CD4-positive, alpha-beta T cell treated with Interleukin-12 subunit alpha and Interleukin-12 subunit beta, for 1 hour (primary cell): ENCODE results near the gene VN1R4.
"Not testable (repeated sequence)": the region's sequence is repeated elsewhere in the genome, so short reads cannot be mapped to it uniquely, and the experiment has no call there.

Source experiments
- DNase-seq: peaks from one replicate; pipeline ENCODE4 v3.0.0-alpha.2; 2020

Gene VN1R4, protein sequence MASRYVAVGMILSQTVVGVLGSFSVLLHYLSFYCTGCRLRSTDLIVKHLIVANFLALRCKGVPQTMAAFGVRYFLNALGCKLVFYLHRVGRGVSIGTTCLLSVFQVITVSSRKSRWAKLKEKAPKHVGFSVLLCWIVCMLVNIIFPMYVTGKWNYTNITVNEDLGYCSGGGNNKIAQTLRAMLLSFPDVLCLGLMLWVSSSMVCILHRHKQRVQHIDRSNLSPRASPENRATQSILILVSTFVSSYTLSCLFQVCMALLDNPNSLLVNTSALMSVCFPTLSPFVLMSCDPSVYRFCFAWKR

DNA sequence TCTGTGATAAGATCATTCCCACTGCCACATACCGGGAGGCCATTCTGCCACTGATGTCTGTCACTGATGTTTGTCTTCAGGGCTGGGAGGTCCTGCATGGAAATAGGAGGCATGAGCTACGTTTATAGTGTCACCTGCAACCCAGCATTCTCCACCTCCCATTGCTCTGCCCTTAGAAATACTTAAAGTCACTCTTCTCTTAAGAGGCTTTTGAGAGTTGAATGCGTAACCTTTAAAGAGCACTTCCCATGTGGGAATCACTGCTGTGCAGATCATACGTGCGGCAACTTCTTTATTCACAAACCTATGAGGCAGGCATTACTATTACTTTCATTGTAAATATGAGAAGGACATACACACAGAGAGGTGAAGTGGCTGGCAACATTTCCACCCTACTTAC lies at the start of gene VN1R4:
Gene VN1R4, minus strand, starts transcription at position 101 of the 400 bp plus-strand sequence. Its CDS starts 58 bp downstream, at position 43.
- DNase-seq = not testable (repeated sequence)

DNA sequence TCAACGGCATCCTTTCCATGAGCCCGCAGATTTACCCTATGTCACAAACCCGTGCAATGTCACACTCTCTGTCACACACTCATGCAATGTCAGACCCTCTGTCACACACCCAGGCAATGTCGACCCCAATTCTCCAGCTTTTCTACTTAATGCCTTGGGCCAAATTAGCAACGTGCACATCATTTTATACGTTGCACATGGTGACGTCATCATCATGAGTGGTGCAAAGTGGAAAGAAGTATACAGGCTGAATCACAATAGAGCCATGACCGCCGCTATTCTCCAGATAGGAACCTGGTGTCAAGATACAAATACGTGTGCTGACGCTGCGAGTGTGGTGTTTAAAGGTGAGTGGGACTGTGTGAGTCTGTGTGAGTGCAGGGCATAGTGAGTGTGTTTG lies 44.4 kb upstream of the VN1R4 start:
- no peak for DNase-seq

DNA sequence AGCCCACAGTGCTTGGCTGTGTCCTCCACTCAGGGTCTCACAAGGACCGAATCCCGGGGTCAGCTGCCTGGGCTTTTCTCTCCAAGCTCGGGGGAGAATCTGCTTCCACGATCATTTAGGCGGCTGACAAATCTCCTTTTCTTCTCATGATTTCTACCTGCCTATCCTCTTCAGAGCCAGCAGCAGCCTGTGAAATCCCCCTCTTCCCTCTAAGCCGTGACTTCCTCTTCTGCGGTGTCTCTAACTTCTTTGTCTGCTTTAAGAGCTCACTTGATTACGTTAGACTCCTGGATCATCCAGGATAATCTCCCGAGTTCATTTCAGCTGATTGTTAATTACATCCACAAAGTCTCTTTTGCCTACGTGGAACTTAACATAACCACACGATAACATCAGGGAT lies 43.5 kb upstream of the VN1R4 start:
- no peak for DNase-seq

DNA sequence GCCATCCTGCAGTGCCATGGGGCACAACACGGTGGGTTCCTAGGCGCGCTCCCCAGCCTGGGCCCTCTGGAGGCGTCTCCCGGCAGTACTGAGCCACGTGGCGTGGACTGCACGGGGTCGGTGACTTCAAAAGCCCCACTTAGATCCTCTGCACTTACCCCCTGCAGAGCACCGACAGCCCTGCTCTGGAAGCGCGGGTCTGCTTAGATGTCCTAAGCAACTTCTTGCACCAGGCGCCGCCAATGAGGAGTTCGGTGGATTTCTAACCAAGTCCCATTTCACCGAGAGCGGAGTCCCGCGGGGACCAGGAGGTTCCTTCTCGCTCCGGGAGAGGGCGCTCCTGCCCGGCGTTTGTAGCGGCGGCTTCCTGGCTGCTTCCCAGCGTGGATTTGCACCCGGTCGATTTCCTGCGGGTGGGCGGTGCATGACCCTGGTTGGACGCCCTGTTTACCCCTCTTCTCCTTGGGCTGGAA lies 40.9 kb upstream of the VN1R4 start:
- peak; percentile 14 for DNase-seq

DNA sequence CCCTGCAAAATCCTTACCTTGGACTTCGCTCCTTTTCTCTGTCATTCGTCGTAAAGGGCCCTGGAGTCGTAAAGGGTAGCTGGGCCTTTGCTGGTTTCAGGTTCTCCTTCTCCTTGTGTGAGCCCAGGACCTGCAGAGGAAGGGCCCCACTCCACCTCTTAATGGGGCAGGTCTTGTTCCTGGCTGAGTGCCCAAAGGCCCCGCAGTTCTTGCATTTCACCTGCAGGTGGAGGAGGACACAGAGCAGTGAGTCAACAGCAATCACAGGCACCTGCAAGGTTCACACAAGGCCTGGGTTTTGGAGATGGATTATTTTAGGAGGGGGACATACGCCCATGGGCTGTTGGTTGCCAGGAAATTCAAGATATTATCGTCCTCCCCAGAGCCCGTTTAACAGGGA lies 33.8 kb upstream of the VN1R4 start:
- DNase-seq = not testable (repeated sequence)

DNA sequence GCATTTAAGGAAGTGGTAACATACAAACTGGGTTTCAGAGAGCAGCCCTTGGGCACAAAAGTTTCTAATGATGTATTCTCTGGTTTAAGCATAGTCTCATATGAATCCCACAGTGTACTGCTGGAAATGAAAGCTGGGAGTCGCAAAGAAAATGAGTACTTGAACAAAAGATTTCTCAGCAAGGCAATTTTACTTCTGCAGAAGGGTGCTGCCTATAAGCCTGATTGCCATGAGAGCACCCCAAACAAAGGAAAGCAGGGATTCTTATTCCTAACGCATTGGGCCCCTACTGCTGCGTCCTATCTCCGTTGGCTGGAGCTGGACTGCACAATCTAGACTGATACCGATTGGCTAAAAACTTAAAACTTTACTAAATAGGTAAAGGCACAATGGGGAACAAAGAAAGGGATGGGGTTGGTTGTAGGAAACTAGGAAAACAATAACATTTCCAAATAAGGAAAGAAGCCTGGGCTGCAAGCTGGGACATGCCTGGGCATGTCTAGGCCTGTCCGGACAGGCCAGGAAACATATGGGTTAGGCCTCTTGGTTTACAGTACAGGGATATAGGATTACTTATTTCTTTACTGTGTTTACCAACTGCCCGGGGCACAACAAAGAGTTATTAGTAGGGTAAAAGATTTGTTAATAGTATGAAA lies 27.4 kb upstream of the VN1R4 start:
- DNase-seq = no peak

DNA sequence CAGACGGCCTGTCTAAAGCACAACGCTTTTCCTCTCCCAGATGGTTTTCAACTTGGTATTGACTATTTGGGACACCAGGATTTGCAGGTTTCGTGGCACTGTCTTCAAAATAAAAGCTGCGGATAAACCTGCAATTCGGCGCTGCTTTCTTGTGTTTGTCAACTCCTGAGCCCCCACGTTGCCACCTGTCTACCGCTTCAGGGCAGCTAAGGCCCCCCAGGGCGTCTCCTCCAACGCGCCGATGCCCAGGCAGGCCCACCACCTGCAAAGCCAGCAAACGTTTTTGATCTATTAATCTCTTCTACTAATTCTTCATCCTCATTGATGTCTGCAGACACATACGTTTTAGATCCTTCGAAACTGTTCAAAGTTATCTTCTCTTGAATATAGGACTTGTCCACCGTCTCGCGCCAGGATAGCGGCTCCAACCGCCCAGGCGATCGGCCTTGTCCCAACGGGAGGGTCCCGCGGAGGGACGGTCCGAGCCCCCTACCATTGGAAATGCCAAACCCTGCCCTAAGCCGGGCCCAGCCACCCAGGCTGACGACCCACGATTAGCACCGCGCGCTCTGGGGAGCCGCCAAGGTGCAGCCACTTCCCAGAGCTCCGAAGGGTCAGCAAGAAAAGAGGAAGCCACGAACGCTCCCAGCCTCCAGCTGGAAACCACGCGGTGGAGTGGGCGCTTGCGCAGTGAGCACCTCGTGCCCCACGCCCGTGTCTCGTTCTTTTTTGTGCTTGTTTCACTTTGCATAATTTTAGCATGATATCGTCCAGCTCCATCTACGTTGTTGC lies 23.4 kb upstream of the VN1R4 start:
- DNase-seq = no peak

DNA sequence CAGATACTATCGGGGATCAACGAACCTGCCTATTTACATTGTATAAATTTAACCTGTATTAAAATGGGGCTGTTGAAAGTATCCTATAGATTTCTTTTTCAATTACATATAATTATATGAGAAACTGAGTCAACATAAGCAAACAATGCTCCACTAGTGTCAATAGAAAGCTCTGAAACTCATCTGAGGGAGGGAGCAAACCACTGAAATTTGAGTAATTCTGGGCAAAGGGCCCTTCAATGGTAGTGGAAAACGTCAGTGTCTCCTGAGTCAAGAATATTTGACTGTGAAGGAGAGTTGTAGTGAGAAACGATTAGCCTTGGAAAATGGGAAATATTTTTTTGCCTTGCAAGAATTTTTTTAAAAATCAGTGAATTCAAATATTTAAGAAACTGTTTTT lies 17.6 kb upstream of the VN1R4 start:
- DNase-seq = no peak

DNA sequence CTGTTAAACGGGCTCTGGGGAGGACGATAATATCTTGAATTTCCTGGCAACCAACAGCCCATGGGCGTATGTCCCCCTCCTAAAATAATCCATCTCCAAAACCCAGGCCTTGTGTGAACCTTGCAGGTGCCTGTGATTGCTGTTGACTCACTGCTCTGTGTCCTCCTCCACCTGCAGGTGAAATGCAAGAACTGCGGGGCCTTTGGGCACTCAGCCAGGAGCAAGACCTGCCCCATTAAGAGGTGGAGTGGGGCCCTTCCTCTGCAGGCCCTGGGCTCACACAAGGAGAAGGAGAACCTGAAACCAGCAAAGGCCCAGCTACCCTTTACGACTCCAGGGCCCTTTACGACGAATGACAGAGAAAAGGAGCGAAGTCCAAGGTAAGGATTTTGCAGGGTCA lies 14.4 kb upstream of the VN1R4 start:
- peak; percentile 10 for DNase-seq

DNA sequence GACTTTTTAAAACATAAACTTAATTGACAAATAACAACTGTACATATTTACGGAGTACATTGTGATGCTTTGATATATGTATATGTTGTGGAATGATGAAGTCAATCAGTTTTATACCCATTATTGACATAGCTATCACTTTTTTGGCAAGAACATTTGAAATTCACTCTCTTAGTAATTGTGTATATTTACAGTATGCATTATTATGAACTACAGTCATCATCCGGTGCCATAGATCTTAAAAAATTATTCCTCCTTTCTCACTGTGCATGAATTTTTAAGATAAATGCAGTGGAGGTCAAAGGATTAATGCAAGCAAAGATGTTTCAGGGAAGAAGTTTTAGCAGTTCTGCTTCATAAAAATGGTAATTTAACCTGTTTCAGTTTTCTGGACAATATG lies 8.0 kb upstream of the VN1R4 start:
- DNase-seq = no peak

DNA sequence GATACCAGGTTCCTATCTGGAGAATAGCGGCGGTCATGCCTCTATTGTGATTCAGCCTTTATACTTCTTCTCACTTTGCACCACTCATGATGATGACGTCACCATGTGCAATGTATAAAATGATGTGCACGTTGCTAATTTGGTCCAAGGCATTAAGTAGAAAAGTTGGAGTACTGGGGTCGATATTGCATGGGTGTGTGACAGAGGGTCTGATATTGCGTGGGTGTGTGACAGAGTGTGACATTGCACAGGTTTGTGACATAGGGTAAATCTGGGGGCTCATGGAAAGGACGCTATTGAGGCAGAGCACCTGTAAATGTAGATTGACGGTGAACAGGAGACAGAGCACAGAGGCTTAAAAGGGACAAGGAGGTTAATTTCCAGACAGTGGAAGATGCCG lies 4.5 kb upstream of the VN1R4 start:
- DNase-seq = no peak

DNA sequence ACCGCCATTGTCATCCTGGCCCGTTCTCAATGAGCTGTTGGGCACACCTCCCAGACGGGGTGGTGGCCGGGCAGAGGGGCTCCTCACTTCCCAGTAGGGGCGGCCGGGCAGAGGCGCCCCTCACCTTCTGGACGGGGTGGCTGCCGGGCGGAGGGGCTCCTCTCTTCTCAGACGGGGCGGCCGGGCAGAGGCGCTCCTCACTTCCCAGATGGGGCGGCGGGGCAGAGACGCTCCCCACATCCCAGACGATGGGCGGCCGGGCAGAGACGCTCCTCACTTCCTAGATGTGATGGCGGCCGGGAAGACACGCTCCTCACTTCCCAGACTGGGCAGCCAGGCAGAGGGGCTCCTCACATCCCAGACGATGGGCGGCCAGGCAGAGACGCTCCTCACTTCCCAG lies 2.3 kb upstream of the VN1R4 start:
- DNase-seq = not testable (repeated sequence)

DNA sequence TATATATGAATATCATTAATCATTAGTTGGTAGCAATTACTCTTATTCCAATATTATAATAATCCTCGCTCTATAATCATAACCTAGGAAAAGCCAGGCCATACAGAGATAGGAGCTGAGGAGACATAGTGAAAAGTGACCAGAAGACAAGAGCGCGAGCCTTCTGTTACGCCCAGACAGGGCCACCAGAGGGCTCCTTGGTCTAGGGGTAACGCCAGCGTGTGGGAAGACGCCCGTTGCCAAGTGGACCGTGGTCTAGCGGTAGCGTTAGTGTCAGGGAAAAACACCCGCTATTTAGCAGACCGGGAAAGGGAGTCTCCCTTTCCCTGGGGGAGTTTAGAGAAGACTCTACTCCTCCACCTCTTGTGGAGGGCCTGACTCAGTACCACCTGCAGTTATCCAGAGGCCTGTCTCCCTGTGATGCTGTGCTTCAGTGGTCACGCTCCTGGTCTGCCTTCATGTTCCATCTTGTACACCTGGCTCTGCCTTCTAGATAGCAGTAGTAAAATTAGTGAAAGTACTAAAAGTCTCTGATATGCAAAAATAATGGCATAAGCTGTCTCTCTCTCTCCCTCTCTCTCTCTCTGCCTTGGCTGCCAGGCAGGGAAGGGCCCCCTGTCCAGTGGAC lies 9.7 kb downstream of the VN1R4 start, which contains the start of gene VN1R2:
Gene VN1R2, plus strand, starts transcription at position 578 of the 628 bp plus-strand sequence. CDS start 84 bp downstream, outside the sequence.
- not testable (repeated sequence) for DNase-seq

DNA sequence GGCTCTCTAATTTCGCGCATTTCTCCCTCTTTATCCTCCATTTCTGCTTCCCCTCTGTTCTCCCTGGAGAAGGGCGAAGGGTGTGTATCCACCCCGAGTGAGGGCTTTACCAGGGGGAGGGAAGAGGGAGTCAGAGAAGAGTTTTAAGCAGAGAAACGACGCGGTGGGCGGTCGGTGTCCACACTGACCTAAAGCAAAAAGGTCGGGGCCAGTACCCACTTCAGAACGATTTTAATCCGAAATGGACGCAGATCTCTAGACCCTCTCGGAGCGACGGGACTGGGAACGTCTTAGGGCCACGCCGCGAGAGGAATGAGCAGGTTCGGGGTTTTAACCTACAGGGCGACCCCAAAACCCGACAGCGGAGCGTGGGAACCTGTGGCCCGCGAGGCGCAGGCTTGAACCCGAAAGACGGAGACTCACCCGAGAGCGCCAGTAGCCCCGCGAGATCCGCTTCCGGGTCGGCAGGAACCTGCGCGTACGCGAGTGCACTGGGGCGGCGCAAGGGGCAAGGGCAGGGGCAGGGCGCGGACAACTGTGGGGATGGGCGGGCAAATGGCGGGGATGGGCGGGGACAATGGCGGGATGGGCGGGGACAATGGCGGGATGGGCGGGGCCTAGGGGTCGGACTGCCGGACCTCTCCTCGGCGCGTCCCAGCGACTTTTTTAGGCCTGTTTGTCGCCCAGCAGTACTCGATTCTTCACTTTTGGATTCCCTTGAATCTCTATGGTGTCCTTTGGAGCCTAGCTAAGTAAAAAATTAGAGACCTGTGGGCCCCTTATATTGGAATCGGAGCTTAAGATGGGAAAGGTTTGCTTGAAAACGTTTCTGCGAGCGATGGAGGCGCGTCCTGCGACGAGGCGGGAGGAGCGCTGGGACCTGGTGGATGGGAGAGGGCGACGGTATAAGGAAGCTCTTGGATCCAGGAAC lies 12.8 kb downstream of the VN1R4 start, which contains the start of gene ZNF677:
Gene ZNF677, minus strand, starts transcription at position 463 of the 931 bp plus-strand sequence. CDS start 3,323 bp downstream, outside the sequence.
- DNase-seq = peak; percentile 84

DNA sequence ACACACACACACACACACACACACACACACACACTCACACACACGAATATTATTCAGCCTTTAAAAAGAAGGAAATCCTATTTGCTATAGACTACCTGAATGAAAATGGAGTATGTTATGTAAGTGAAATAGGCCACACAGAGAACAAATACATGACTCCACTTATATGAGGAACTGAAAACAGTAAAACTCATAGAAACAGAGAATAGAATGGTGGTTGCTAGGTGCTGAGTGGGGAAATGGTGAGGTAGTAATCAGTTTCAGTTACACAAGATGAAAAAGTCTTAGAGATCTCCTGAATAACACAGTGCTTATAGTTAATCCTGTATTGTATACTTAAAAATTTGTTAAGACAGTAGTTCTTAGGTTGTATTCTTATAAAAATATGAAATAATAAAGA lies 21.0 kb downstream of the VN1R4 start:
- no peak for DNase-seq

DNA sequence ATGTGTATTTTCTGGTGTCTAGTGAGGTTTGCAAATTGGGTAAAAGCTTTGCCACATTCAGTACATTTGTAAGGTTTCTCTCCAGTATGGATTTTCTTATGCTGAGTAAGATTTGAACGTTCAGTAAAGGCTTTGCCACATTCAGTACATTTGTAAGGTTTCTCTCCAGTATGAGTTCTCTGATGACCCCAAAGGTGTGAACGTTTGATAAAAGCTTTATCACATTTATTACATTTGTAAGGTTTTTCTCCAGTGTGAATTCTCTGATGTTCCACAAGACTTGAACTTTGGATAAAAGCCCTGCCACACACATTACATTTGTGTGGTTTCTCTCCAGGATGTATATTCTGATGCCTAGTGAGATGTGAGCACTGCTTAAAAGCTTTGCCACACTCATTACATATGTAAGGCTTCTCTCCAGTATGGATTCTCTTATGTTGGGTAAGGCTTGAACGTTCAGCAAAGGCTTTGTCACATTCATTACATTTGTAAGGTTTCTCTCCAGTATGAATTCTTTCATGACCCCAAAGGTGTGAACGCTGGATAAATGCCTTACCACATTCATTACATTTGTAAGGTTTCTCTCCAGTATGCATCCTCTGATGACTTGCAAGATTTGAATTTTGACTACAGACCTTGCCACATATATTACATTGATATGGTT lies 30.3 kb downstream of the VN1R4 start:
- DNase-seq = no peak

DNA sequence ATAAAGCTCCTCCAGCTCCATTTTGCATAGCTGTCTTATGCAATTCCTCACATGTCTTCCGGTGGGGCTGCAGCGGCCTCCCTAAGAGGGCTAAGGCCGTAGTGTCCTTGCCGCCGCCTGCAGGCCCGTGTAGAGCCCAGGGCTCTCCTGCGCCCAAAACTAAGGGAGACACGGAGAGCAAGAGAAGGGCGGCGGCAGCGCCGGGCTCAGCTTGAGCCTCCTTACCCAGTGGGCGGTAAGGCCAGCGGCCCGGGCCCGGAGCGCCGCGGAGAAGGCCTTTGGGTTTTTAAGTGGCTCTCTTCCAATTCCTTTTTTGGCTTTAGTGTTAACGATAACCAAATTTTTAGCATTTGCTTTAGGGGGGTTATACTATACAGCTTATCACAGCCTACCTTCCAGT lies 42.9 kb downstream of the VN1R4 start:
- no peak for DNase-seq

DNA sequence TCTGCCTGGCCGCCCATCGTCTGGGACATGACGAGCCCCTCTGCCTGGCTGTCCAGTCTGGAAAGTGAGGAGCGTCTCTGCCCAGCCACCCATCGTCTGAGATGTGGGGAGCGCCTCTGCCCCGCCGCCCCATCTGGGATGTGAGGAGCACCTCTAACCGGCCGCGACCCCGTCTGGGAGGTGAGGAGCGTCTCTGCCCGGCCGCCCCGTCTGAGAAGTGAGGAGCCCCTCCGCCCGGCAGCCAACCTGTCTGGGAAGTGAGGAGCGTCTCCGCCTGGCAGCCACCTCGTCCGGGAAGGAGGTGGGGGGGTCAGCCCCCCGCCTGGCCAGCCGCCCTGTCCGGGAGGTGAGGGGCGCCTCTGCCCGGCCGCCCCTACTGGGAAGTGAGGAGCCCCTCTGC lies 44.8 kb downstream of the VN1R4 start:
- not testable (repeated sequence) for DNase-seq
